OCI-LY3 (cell line): ENCODE results near the gene CASR.

Experiments
- H2AFZ ChIP-seq: fragments of 200-600, 300-600 bp; shearing (Covaris generic); 2 replicates; pipeline ENCODE4 v1.6.0; 2014; ENCODE audit warnings: antibody characterized with exemption, low read depth, low read length
- H3K27ac ChIP-seq: fragments of 200-600, 300-600 bp; sonication (generic); 2 replicates; pipeline ENCODE4 v1.5.1; 2014; ENCODE audit warnings: mild to moderate bottlenecking, low read length, moderate library complexity, mixed read lengths
- H3K27me3 ChIP-seq: fragments of 200-600, 300-600 bp; sonication (generic); 2 replicates; pipeline ENCODE4 v1.6.1; 2014; ENCODE audit warnings: low read depth, low read length, mixed read lengths
- H3K36me3 ChIP-seq: fragments of 200-600, 300-600 bp; sonication (generic); replicated peaks from 2 replicates; pipeline ENCODE3; 2014; ENCODE audit warnings: low read depth, low read length, mixed read lengths
- H3K4me1 ChIP-seq: fragments of 300-600, 200-600 bp; sonication (generic); 2 replicates; pipeline ENCODE4 v1.6.1; 2014; ENCODE audit warnings: low read length, mixed read lengths
- H3K4me2 ChIP-seq: fragments of 200-600, 300-600 bp; sonication (generic); 2 replicates; pipeline ENCODE4 v1.6.1; 2014; ENCODE audit warnings: low read length, mixed read lengths
- H3K4me3 ChIP-seq: fragments of 300-600, 200-600 bp; sonication (generic); 2 replicates; pipeline ENCODE4 v1.5.1; 2014; ENCODE audit warnings: antibody characterized with exemption, mild to moderate bottlenecking, low read length, moderate library complexity
- H3K79me2 ChIP-seq: fragments of 300-600, 200-600 bp; shearing (Covaris generic); 2 replicates; pipeline ENCODE4 v1.6.1; 2014; ENCODE audit warnings: mild to moderate bottlenecking, low read length, mixed read lengths
- H3K9ac ChIP-seq: fragments of 300-600, 200-600 bp; shearing (Covaris generic); 2 replicates; pipeline ENCODE4 v1.6.0; 2014; ENCODE audit warnings: mild to moderate bottlenecking, low read length, moderate library complexity
- H3K9me3 ChIP-seq: fragments of 200-600, 300-600 bp; shearing (Covaris generic); 2 replicates; pipeline ENCODE4 v1.6.1; 2014; ENCODE audit warnings: low read length, mixed read lengths; ENCODE audit not compliant: insufficient read depth
- H4K20me1 ChIP-seq: fragments of 200-600, 300-600 bp; sonication (generic); 2 replicates; pipeline ENCODE4 v1.6.1; 2016; ENCODE audit warnings: low read length, mixed read lengths; ENCODE audit not compliant: insufficient read depth
- CTCF ChIP-seq: fragments of 200-600, 300-600 bp; sonication (generic); IDR thresholded peaks from 2 replicates; pipeline ENCODE4 v1.5.1; 2014; ENCODE audit warnings: antibody characterized with exemption, low read length, low read depth
- EZH2phosphoT487 ChIP-seq: fragments of 200-600 bp; shearing (Covaris generic); IDR thresholded peaks from 2 replicates; pipeline ENCODE4 v1.6.1; 2018; ENCODE audit warnings: antibody characterized with exemption, mixed run types, low read depth

Gene CASR

DNA sequence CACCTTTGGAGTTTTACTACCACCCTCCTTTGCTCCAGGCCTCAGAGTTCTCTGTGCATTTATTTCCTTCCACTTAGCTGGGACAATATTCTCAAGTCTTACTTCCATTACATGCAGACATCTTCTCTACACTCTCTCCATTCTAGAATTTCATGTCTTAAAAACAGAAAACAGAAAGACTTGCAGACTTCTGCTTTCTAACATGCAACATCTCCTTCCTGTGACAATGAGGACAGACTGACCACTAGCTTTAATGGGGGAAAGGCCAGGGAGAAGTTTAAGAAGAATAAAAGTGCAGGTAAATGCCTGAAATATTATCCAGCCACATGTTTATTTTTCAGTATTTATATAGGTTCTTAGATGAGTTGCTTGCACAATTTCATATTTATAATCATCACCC is 124.5 kb downstream of the CASR start:
- H4K20me1 ChIP-seq: no peaks in the 10 kb centered on the region
- H3K9ac ChIP-seq: no peak overlapping the region
- no peak for TF ChIP-seq EZH2phosphoT487
- no peak for TF ChIP-seq CTCF
- no peak overlapping the region for H3K4me3 ChIP-seq
- no peaks in the 10 kb centered on the region for H3K79me2 ChIP-seq
- no peaks in the 10 kb centered on the region for H3K36me3 ChIP-seq
- no peak overlapping the region for H3K27ac ChIP-seq
- no peaks in the 10 kb centered on the region for H3K9me3 ChIP-seq
- no peaks in the 10 kb centered on the region for H3K27me3 ChIP-seq
- H2AFZ ChIP-seq: no peak overlapping the region
- H3K4me1 ChIP-seq: peaks cover 8% of the 10 kb centered on the region
- H3K4me2 ChIP-seq: no peak overlapping the region

DNA sequence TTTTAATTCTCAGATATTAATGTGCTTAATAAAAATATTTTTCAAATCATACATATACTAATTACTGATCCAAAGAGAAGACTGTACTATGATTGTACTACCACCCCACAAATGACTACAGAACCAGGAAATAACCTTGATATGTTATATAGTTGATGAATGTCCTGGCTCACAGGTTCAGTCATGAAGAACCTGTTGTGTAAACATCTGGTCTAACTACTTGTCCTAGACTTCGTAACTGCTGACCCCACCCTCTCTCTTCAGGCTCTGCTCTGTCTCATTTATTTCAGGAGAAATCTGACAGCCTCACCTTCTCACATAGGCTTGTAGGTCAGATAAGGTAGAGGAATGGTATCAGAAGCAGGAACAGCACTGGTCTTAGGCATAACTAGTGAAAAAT is 126.9 kb downstream of the CASR start:
- Histone ChIP-seq H4K20me1 (no peaks in the 10 kb centered on the region), H3K4me3 (no peak overlapping the region), H2AFZ (no peak overlapping the region), H3K9ac (no peak overlapping the region), H3K4me1 (peaks cover 8% of the 10 kb centered on the region), H3K27me3 (no peaks in the 10 kb centered on the region), H3K36me3 (no peaks in the 10 kb centered on the region), H3K9me3 (no peaks in the 10 kb centered on the region), H3K79me2 (no peaks in the 10 kb centered on the region), H3K4me2 (no peak overlapping the region), H3K27ac (no peak overlapping the region)
- no peak for TF ChIP-seq EZH2phosphoT487
- TF ChIP-seq CTCF: no peak

DNA sequence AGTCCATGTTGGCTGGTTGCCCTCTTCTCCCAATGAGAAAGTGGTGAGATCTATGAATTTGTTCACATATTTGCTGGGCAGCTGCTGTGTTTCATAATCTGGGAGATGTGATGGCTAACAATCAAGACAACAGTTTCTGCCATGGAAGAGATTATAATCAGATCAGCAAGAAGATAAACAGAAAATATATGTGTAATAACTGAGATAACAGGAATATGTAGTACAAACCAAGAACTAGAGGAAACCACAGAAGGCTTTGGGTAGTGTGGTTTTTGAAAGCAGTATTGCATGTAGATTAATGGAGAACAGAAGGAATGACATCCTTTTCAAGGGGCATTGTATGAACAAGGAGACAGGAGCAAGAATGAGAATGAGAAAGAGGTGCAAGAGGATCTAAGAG is 129.4 kb downstream of the CASR start:
- Histone ChIP-seq H3K36me3 (no peaks in the 10 kb centered on the region), H3K9ac (no peak overlapping the region), H3K9me3 (no peaks in the 10 kb centered on the region), H3K27me3 (no peaks in the 10 kb centered on the region), H2AFZ (no peak overlapping the region), H3K4me1 (no peaks in the 10 kb centered on the region), H4K20me1 (no peaks in the 10 kb centered on the region), H3K79me2 (no peaks in the 10 kb centered on the region), H3K4me2 (no peak overlapping the region), H3K4me3 (no peak overlapping the region), H3K27ac (no peak overlapping the region)
- TF ChIP-seq CTCF: no peak
- no peak for TF ChIP-seq EZH2phosphoT487

- Histone ChIP-seq H2AFZ (no peak overlapping the region), H3K4me3 (no peak overlapping the region), H3K36me3 (no peaks in the 10 kb centered on the region), H3K9ac (no peak overlapping the region), H4K20me1 (no peaks in the 10 kb centered on the region), H3K9me3 (no peaks in the 10 kb centered on the region), H3K27ac (no peak overlapping the region), H3K4me1 (no peaks in the 10 kb centered on the region), H3K4me2 (no peak overlapping the region), H3K27me3 (no peaks in the 10 kb centered on the region), H3K79me2 (no peaks in the 10 kb centered on the region)
- no peak for TF ChIP-seq CTCF
- no peak for TF ChIP-seq EZH2phosphoT487
These were observed 129.8 kb downstream of the CASR start for GRCh38 chr3:122313281-122313680.
